MCF 10A (cell line): ENCODE data around the gene BICDL2. TPM values are rescaled to one million over a fixed set of nuclear protein-coding genes. Genes with fewer than 3 reads are reported as not detected.
"Not testable (repeated sequence)": the region's sequence is repeated elsewhere in the genome, so short reads cannot be mapped to it uniquely, and the experiment has no call there.

ENCODE experiments used
- BruUV-seq: library from RNA; stranded (reverse); fragments of 400-500 nt; replicated peaks from 2 replicates; lab custom pipeline; 2021; lab: Mats Ljungman, UMichigan
- CTCF ChIA-PET: fragments of 300-600 bp; sonication (Branson Sonifier 250); formaldehyde crosslinking; extraction: SDS; loops from one replicate; lab custom pipeline; 2021; ENCODE audit warnings: antibody characterized with exemption, inconsistent platforms; lab: Yijun Ruan, JAX
- POLR2A ChIA-PET: fragments of 300-600, 350-650 bp; sonication (Branson Sonifier 250); formaldehyde crosslinking; extraction: SDS; loops from one replicate; lab custom pipeline; 2020; ENCODE audit warnings: antibody characterized with exemption, inconsistent platforms; lab: Yijun Ruan, JAX
- DNase-seq: peaks from one replicate; pipeline ENCODE4 v3.0.0-alpha.2; 2018; ENCODE audit not compliant: unreplicated experiment
- H3K27ac Mint-ChIP-seq: one replicate; pipeline ENCODE4 v1.8.0; 2022; ENCODE audit warnings: mild to moderate bottlenecking, low read depth, mixed read lengths; ENCODE audit not compliant: unreplicated experiment
- H3K27me3 Mint-ChIP-seq: one replicate; pipeline ENCODE4 v1.8.0; 2022; ENCODE audit warnings: mixed read lengths; ENCODE audit not compliant: insufficient read depth, unreplicated experiment
- H3K36me3 Mint-ChIP-seq: one replicate; pipeline ENCODE4 v1.8.0; 2022; ENCODE audit warnings: mild to moderate bottlenecking, moderate library complexity, mixed read lengths; ENCODE audit not compliant: insufficient read depth, unreplicated experiment
- H3K4me1 Mint-ChIP-seq: one replicate; pipeline ENCODE4 v1.8.0; 2022; ENCODE audit warnings: mixed read lengths; ENCODE audit not compliant: insufficient read depth, unreplicated experiment
- H3K4me3 Mint-ChIP-seq: one replicate; pipeline ENCODE4 v1.8.0; 2022; ENCODE audit warnings: mild to moderate bottlenecking, moderate library complexity, mixed read lengths; ENCODE audit not compliant: unreplicated experiment
- H3K9me3 Mint-ChIP-seq: one replicate; pipeline ENCODE4 v1.8.0; 2022; ENCODE audit warnings: mixed read lengths; ENCODE audit not compliant: unreplicated experiment
- intact Hi-C: fragments of 100-400 bp; cut with micrococcal nuclease; formaldehyde crosslinking; loops from 2 replicates; pipeline ENCODE4 v1.14.1; 2022
- total RNA-seq: library from RNA; stranded (reverse); gene quantifications from 2 replicates; pipeline ENCODE4 v1.2.3, GENCODE V29; 2022
- TF ChIP-seq, protein P1 (sequence below): fragments of 200-600 bp; IDR thresholded peaks from one replicate; pipeline ENCODE4 v1.8.0; 2022; ENCODE audit warnings: antibody characterized with exemption, mild to moderate bottlenecking; ENCODE audit not compliant: unreplicated experiment

The BICDL2 gene
- total RNA-seq, 1 experiment from 2014 or later, result 0.23 TPM

DNA sequence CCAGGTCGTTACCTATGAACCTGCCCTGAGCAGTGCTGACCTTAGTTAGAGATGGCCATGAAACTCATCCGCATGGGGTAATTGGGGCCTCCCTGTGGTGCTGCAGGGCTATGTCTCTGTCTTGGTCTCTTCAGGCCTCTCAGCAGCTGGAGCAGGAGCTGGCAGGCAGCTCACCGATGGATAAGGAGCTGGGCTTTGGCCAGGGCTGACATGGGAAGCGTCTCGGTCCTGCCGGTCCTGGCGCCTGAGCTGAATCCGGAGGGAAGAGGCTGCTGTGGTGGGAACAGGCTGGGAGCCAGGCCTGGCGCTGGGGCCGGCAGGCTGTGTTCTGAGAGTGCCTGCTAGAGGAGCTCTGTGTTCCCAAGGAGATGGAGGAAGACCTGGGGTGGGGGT lies 38.8 kb upstream of the BICDL2 start:
- H3K27me3 Mint-ChIP-seq, result peaks cover 48% of the 10 kb centered on the region
- TF ChIP-seq, protein P1, sequence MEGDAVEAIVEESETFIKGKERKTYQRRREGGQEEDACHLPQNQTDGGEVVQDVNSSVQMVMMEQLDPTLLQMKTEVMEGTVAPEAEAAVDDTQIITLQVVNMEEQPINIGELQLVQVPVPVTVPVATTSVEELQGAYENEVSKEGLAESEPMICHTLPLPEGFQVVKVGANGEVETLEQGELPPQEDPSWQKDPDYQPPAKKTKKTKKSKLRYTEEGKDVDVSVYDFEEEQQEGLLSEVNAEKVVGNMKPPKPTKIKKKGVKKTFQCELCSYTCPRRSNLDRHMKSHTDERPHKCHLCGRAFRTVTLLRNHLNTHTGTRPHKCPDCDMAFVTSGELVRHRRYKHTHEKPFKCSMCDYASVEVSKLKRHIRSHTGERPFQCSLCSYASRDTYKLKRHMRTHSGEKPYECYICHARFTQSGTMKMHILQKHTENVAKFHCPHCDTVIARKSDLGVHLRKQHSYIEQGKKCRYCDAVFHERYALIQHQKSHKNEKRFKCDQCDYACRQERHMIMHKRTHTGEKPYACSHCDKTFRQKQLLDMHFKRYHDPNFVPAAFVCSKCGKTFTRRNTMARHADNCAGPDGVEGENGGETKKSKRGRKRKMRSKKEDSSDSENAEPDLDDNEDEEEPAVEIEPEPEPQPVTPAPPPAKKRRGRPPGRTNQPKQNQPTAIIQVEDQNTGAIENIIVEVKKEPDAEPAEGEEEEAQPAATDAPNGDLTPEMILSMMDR, result no peak
- H3K4me1 Mint-ChIP-seq, result no peaks in the 10 kb centered on the region
- H3K36me3 Mint-ChIP-seq, result no peaks in the 10 kb centered on the region
- BruUV-seq, result no TSS peak
- DNase-seq, result no peak
- intact Hi-C loops, result no loop called here
- CTCF ChIA-PET, result interaction anchor here (0.5 to 0.6 kb wide), 2 partner anchors 25 to 57 kb away, joined by 3 read pairs; no protein-coding TSS in a partner anchor
- H3K27ac Mint-ChIP-seq, result no peak overlapping the region
- H3K9me3 Mint-ChIP-seq, result no peaks in the 10 kb centered on the region
- POLR2A ChIA-PET, result interaction anchor here (1.1 kb wide), 1 partner anchor 60 kb away, joined by 3 read pairs; no protein-coding TSS in a partner anchor
- no peak overlapping the region for H3K4me3 Mint-ChIP-seq

DNA sequence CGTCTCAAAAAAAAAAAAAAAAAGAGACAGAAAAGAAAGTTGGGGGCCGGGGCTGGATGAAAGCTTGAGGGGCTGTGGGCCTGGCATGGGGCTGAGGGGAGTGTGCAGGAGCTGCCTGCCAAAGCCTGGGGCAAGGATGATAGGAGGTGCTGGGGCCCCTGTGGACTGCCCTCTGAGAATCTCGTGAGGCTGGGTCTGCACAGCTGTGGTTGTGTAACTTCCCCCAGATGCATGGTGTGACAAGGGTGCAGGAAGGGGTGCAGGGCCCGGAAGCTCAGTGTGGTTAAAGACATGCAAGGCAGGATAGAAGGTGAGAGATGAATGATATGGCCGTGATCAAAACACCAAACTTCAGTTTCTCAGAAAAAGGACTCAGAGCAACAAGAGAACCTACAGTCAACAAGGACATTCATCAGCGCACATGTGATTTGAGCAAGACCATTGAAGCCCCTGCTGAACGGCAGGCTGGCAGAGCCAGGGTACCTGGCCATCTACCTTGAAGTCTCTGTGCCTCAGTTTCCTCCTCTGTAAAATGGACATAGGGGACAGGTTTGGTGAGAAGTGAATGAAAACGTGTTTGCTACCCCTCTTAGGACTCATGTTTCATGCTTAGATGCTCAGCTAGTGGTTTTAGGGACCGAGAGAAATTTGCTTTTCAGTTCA lies 38.2 kb upstream of the BICDL2 start:
- Mint-ChIP-seq H3K36me3 (no peaks in the 10 kb centered on the region), H3K27me3 (peaks cover 43% of the 10 kb centered on the region), H3K4me1 (no peaks in the 10 kb centered on the region), H3K4me3 (no peak overlapping the region), H3K27ac (no peak overlapping the region), H3K9me3 (no peaks in the 10 kb centered on the region)
- TF ChIP-seq, protein P1, result no peak
- CTCF ChIA-PET, result interaction anchor here (0.5 kb wide), 2 partner anchors 13 to 57 kb away, joined by 3 to 5 read pairs; no protein-coding TSS in a partner anchor
- intact Hi-C loops, result no loop called here
- no peak for DNase-seq
- no TSS peak for BruUV-seq
- POLR2A ChIA-PET, result interaction anchor here (1.2 kb wide), 1 partner anchor 24 kb away, joined by 5 read pairs; the partner anchor contains the start of gene ZSCAN10

DNA sequence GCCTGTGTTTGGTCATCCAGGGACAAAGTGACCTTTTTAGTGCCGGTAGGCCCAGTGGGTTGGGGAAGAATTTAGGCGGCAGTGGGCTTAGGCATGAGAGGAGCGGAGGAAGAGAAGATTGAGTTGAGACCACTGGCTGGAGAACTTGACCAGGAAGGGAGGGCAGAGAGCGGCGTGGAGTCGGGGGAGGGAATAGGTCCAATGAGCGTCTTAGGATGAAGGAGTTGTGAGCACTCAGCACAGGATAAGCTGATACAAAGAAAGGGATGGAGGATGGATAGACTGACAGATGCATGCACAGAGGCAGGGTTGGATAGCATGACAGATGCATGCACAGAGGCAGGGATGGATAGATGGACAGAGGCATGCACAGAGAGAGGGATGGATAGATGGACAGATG lies 36.7 kb upstream of the BICDL2 start:
- no peaks in the 10 kb centered on the region for H3K36me3 Mint-ChIP-seq
- DNase-seq, result no peak
- intact Hi-C loops, result no loop called here
- H3K4me3 Mint-ChIP-seq, result no peak overlapping the region
- peaks cover 27% of the 10 kb centered on the region for H3K27me3 Mint-ChIP-seq
- H3K27ac Mint-ChIP-seq, result no peak overlapping the region
- CTCF ChIA-PET, result no interaction called here
- H3K9me3 Mint-ChIP-seq, result no peaks in the 10 kb centered on the region
- H3K4me1 Mint-ChIP-seq, result no peaks in the 10 kb centered on the region
- TF ChIP-seq, protein P1, result no peak
- POLR2A ChIA-PET, result no interaction called here
- no TSS peak for BruUV-seq

DNA sequence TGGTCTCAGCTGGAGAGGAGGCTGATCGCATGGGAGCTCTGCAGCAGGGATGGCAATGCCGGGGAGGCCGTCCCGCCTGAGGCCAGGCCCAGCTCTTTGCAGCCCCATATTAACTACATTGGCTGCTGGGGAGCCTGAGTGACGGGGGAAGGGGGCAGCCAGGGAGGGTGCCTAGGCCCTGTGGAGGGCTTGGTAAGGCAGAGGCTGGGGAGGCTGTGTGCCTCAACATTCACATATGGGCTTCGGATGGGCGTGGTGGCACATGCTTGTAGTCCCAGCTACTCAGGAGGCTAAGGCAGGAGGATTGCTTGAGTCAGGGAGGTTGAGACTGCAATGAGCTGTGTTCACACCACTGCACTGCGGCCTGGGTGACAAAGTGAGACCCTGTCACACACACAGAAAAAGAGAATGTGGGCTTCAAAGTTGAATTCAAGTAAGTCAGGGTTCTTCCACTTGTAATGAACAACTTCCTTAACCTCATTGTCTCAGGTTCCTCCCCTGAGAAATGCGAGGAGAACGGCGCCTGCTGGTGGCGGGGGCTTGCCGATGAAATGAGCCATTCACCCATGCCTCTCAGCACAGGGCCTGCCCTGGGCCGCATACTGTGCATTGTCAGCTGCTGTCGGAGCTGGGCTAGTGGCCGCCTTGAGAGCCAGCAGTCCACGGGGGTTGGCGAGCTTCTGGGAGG lies 36.0 kb upstream of the BICDL2 start:
- POLR2A ChIA-PET, BruUV-seq, H3K36me3 Mint-ChIP-seq, H3K4me3 Mint-ChIP-seq, H3K27ac Mint-ChIP-seq, H3K4me1 Mint-ChIP-seq, DNase-seq, intact Hi-C loops, H3K9me3 Mint-ChIP-seq, CTCF ChIA-PET: not testable (repeated sequence)
- peaks cover 20% of the 10 kb centered on the region for H3K27me3 Mint-ChIP-seq

DNA sequence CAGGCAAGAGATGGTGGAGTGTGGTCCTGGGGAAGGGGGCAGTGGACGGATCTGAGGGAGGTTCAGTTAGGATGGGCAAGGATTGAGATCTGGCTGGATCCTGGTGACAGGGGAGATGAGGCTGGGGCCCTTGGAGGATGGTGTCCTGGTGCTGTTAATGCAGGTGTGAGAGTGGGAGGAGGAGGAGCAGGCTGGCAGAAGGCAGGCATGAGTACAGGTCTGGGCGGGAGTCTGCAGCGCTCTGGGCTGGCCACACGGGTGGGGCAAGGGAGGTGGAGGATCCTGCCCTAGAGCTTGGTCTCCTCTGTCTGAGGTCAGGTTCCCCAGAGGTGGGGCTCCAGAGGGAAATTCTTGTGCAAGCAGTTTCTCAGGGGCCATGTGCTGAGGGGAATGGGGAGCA lies 35.4 kb upstream of the BICDL2 start:
- H3K9me3 Mint-ChIP-seq, H3K4me1 Mint-ChIP-seq, H3K36me3 Mint-ChIP-seq, H3K27ac Mint-ChIP-seq, intact Hi-C loops, BruUV-seq, H3K4me3 Mint-ChIP-seq, POLR2A ChIA-PET, DNase-seq, CTCF ChIA-PET: not testable (repeated sequence)
- H3K27me3 Mint-ChIP-seq, result peaks cover 20% of the 10 kb centered on the region
